HG03159 (cell line): Measurements from ENCODE around the gene SPDYC.

Source experiments
- ATAC-seq: cut with Tn5 transposase; IDR thresholded peaks from one replicate; pipeline ENCODE4 v1.9.1; 2021; ENCODE audit warnings: mild to moderate bottlenecking, moderate library complexity; ENCODE audit not compliant: unreplicated experiment

SPDYC gene

DNA sequence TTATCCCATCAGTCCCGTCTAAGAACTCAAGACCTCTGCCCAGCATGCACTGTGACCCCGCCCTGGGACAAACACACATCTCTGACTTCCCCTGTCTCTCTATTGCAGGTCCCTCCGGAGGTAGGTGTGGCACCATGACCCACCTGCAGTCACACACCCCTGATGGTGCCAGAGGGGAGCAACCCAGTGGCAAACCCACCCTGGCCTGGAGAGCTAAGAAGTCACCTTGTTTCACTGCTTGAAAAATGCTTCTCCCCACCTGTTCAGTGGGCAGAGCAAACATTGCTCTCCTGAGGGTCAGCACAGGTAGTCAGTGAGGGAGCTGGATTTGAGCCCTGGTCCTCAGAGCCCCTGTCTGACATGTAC lies 35.6 kb downstream of the SPDYC start:
- ATAC-seq: no peak

DNA sequence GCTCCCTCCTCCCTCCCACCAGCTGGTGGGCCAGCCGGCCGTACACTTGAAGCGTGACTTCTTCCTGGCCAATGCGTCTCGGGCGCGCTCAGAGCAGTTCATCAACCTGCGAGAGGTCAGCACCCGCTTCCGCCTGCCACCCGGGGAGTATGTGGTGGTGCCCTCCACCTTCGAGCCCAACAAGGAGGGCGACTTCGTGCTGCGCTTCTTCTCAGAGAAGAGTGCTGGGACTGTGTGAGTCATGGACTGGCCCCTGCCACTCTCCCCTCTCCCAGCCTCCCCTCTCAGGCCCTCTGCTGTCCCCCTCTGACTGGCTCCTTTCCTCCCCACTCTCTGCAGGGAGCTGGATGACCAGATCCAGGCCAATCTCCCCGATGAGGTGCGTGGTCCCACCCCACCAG lies 36.4 kb downstream of the SPDYC start:
- ATAC-seq: no peak

DNA sequence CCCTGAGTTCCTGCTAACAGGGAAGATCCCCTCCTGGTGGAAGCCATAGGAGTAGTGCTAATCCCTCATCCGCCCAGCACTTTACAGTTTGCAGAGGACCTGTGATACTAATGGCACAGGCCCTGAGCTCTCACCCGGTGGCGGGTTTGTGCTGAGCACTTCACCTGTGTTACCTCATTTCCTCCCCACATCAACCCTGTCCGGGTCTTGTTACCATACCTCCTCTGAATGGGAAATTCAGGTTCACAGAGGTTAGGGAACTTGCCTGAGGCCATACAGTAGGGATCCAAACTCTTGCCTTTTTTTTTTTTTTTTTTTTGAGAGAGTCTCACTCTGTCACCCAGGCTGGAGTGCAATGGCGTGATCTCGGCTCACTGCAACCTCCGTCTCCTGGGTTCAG lies 36.9 kb downstream of the SPDYC start:
- ATAC-seq: no peak

DNA sequence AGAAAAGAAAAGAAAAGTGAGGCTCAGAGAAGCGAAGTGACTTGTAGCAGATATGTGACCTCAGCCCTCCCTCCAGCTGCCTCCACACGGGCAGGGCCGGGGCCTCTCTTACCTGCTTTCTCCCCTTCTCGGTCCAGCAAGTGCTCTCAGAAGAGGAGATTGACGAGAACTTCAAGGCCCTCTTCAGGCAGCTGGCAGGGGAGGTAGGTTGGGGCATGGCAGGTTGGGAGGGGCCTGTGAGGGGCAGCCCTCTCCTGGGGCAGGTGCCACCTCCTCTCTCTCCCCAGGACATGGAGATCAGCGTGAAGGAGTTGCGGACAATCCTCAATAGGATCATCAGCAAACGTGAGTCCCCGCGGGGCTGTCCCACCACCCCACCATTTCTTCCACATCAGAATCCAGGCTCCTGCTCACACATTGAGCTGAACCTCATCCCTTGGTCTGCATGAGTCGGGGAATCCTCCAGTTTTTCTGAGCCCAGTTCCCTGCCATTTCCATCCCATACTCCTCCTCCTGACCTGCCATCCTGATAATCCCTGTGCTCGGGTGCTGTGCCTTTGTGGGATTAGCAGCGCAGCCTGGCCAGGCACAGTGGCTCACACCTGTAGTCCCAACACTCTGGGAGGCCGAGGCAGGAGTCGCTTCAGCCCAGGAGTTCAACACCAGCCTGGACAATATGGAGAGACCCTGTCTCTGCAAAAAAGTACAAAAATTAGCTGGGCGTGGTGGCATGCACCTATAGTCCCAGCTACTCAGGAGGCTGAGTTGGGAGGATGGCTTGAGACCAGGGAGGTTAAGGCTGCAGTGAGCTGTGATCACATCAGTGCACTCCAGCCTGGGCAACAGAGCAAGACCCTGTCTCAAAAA lies 38.1 kb downstream of the SPDYC start:
- no peak for ATAC-seq

DNA sequence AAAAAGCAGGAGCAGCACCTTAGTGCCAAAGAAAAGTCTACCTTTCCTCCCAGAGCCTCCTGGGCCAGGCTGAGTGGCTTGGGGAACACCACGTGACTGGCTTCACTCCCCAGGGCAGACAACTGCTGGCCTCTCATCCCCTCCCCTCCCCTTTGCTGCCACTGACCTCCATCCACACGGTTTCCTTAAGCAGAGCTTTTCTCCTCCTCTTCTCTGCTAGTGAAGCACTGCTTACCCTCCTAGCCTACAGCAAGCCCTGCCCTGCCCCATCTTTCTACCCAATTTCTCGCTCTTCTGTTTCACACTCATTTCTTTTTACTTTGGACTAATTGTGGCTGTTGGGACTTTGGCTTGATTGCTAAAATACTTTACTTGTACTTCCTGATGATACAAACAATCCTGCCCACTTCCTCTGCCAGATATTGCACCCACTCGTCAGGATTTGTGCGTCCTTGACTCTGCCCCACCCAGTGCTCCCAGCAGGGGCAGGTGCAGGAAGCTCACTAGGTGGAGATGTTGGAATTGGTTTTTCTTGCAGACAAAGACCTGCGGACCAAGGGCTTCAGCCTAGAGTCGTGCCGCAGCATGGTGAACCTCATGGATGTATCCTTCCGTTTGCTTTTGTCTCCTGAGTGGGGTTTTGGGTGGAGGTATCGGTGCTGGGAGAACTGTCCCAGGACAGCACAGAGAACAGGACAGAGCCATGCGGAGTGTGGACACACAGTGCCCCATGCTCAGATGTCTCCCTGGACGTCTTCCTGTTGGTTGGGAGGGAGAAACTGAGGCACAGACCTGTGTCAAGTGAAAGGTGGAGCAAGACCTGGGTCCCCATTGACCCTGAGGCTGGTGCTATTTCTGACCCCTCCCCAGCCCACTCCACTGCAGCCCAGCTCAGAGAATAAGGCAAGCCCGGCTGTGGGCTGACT lies 39.0 kb downstream of the SPDYC start:
- no peak for ATAC-seq

DNA sequence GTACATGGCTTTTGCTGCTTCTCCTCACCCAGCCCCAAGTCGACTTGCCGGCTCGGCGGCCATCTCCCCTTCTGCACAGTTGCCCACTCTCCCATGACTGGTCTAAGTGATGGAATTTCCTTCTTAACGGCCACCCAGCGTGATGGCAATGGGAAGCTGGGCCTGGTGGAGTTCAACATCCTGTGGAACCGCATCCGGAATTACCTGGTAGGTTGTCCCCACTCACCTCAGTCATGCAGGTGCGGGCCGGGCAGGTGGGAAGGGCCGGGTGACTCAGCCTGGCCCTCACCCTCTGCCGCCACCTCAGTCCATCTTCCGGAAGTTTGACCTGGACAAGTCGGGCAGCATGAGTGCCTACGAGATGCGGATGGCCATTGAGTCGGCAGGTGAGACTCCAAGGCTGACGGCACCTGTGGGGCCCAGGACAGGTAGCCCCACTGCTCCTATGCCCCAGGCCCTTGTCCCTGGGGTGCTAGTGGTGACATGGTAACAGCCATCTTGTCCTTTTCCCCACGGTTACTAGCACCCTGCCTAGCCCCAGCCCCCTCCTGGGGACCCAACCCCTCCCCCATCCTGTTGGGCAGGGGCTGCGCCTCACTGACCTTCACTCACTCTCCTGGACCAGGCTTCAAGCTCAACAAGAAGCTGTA lies 39.8 kb downstream of the SPDYC start:
- ATAC-seq: no peak

DNA sequence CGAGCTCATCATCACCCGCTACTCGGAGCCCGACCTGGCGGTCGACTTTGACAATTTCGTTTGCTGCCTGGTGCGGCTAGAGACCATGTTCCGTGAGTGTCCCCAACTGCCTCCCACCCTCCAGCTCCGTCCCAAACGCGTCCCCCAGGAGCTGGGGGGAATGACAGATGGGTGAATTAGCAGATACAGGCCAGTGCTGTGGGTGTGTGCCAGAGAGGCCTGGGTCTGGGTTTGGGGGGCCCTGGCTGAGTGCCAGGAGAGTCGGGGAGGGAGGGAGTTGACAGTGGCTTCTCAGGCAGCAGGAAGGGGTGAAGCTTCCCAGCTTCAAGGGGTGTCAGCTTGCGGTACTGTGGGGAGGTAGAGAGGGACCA lies 40.3 kb downstream of the SPDYC start:
- ATAC-seq: no peak

DNA sequence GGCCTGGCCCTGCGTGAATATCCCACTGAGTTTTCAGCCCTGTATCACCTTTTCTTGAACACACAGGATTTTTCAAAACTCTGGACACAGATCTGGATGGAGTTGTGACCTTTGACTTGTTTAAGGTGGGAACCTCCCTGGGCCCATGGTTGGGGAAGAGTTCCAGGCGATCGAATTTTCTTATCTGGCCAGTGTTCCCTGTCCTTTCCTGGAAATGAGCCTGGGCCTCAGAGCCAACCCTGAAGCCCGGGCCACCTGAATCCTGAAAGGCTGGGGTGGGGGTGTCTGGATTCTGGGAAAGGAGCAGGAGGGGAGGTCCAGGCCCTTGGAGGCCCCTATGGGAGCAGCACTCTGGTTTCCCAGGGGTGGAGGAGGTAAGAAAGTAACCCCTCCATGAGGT lies 40.7 kb downstream of the SPDYC start:
- ATAC-seq: no peak

DNA sequence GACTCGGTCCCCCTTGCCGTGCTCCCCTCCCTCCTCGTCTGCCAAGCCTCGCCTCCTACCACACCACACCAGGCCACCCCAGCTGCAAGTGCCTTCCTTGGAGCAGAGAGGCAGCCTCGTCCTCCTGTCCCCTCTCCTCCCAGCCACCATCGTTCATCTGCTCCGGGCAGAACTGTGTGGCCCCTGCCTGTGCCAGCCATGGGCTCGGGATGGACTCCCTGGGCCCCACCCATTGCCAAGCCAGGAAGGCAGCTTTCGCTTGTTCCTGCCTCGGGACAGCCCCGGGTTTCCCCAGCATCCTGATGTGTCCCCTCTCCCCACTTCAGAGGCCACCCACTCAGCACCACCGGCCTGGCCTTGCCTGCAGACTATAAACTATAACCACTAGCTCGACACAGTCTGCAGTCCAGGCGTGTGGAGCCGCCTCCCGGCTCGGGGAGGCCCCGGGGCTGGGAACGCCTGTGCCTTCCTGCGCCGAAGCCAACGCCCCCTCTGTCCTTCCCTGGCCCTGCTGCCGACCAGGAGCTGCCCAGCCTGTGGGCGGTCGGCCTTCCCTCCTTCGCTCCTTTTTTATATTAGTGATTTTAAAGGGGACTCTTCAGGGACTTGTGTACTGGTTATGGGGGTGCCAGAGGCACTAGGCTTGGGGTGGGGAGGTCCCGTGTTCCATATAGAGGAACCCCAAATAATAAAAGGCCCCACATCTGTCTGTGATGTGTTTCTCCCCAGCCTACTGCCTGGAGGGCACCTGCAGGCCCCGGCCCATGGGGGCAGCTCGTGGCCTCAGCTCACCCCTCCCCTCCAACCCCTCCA lies 41.5 kb downstream of the SPDYC start:
- no peak for ATAC-seq

DNA sequence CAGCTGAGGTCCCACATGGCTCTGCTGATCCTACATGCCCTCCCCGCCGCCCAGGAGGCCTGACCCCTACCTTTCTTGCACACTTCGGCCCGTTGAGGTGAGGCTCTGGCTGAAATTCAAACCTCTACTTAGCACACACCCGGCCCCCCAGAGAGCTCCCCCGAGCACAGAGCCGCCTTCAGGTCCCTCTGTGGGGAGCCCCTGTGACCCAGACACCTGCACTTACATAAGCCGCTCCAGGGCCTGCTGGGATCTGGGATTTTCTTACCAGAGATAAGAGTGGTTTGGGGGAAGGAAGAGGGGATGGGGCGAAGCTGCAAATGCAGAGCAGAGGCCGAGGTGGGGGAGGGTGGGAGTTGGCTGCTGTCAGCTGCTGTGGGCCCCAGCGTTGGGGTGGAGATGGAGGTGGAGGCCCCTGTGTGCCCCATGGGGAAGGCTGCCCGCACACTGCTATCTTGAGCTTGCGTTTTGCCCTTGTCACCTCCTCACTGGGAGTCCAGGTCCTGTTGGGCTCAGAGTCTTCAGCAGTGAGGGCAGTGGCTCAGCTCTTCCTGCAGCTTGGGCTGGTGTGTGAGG lies 42.3 kb downstream of the SPDYC start:
- ATAC-seq: no peak

DNA sequence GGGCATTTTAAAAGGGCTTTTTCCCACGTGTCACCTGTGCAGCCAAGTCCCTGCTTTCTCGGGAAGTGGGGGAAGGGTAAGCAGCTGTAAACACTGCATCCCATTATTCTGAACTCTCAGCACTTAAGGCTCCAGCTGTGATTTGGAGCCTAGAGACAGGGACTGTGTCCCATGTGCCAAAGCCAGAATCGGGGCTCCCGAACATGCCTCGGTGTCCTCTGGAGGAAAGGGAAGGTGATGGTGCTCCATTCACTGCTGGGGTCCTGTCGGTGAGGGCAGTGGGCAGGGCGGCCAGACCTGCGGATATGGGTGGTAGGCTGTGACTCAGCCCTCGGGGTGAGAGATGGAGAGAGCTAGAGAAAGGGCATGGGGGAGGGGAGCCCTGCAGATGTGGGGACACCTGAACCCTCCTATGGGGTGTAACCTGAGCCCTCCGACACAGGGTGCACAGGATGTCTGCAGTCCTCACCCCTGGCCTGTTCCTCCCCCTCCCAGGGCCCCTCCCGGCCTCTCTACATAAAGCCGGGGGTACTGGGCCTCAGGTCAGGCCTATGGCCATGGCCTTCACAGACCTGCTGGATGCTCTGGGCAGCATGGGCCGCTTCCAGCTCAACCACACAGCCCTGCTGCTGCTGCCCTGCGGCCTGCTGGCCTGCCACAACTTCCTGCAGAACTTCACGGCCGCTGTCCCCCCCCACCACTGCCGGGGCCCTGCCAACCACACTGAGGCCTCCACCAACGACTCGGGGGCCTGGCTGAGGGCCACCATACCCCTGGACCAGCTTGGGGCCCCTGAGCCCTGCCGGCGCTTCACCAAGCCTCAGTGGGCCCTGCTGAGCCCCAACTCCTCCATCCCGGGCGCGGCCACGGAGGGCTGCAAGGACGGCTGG lies 43.5 kb downstream of the SPDYC start:
- ATAC-seq: no peak

DNA sequence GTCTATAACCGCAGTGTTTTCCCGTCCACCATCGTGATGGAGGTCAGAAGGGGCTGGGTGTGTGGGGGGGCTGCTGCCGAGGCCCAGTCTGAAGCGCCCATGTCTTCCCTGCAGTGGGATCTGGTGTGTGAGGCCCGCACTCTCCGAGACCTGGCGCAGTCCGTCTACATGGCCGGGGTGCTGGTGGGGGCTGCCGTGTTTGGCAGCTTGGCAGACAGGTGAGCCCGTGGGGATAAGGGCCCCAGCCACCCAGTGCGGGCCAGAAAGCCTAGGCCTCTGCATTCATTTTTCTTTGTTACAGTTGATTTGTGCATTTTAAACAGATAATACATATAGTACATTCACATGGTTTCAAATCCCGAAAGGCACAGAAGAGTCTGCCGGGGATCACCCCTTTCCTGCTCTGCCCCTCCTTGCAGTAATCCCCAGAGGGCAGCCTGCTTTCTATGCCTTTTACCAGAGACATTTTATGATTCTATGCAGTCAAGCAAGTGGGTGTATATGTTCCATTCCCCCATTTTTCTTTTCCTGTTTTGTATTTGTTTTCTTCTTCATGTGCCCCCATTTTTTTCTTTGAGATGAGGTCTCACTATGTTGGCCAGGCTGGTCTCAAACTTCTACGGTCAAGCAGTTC lies 44.3 kb downstream of the SPDYC start:
- no peak for ATAC-seq

DNA sequence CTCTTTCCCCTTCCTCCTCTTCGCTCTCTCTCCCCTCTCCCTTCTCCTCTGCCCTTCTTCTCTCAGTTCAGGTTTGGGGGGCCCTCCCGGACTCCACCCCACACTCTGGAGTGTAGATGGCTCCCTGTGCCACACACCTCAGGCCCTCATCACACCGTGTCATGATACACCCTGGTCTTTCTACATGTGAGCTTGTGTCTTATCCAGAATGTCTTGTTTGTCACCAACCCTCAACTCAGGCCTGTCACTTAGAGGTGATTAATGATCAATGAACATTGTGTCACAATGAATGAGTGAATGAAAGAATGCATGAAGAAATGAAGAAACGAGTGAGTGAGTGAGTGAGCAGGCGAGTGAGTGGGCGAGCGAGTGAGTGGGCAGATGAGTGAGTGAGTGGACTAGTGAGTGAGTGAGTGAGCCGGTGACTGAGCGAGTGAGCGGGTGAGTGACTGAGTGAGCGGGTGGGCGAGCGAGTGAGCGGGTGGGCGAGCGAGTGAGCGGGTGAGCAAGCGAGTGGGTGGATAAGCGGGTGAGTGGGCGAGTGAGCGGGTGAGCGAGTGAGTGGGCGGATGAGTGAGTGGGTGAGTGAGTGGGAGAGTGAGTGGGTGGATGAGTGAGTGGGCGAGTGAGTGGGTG lies 45.5 kb downstream of the SPDYC start:
- ATAC-seq: no peak

DNA sequence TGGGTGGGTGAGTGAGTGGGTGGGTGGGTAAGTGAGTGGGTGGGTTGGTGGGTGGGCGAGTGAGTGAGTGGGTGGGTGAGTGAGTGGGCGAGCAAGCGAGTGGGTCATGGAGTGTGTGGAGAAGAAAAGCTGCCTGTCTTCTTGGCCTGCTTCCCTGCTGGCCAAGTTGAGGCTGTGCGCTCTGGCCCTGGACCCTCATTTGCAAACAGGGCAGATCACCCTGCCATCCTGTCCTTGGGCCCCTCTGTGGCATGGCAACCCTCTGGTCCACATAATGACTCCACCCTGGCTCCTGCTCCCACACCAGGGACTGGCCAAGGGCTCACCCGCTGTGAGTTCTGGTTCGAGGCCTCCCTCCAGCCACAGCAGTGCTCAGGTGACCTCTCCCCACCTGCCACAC lies 46.8 kb downstream of the SPDYC start:
- ATAC-seq: no peak

DNA sequence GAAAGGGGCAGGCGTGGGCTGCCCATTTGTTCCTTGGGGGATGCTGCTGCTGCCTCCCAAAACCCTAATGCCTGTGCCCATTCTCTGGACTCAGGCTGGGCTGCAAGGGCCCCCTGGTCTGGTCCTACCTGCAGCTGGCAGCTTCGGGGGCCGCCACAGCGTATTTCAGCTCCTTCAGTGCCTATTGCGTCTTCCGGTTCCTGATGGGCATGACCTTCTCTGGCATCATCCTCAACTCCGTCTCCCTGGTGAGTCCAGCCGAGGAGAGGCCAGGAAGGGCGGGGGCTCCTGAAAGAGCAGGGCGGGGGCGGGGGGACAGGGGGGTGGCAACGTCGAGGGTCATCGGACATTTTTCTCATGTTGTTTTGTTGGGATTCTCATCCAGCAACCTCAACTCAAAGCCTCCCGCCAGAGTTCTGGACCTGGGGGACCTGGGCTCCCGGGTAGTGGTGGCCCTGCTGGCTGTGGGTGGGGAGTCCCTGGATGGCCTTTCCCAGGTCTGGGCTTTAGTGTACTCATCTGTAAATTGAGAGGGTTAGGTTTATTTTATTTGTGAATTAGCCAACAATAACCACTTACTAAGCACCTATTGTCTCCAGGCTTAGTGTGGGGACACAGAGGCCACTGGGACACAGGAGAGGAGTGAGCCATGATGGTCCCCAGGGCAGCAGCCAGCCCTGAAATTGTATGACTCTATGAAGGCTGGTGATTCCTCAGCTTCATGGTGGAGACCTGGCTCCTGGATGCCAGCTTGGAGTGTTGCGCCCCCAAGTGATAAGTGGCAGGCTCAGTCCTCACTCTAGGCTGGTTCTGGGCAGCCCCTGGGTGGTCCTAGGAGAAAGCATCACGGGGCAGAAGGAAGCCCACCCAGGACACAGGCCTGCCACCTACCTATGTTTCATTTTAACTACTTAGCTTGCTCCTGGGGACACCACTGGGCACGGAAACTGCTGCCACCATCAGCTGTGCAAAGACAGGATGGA lies 47.7 kb downstream of the SPDYC start:
- ATAC-seq: no peak

DNA sequence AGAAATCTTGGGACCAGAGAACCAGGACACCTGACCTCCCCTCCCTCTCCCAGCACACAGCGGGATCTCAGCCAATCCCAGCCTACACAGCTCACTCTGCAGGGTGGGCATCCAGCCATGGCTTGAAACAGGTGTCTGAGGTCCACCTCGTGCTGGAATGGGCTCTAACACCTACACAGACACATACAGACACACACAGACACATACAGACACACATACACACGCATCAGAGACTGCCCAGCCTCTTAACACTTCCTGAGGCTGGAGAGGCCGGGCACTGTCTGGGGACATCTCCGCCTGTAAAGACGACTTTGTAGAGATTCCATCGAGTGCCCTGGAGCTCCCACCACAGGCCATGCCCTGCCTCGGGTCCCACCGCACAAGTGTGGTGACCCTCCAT lies 48.4 kb downstream of the SPDYC start:
- no peak for ATAC-seq

DNA sequence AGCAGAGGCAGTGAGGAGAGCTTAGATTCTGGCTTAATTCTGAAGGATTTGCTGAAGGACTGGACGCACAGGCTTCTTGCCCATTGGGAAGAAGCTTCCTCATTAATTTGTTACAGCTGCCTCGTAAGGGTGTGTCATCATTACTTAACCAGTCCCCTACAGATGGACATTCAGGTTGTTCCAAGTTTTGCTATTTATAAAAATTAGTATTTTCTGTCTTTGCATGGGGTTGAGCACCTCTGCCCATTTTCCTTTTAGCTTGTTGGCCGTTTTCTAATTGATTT lies 49.8 kb downstream of the SPDYC start:
- ATAC-seq: no peak

DNA sequence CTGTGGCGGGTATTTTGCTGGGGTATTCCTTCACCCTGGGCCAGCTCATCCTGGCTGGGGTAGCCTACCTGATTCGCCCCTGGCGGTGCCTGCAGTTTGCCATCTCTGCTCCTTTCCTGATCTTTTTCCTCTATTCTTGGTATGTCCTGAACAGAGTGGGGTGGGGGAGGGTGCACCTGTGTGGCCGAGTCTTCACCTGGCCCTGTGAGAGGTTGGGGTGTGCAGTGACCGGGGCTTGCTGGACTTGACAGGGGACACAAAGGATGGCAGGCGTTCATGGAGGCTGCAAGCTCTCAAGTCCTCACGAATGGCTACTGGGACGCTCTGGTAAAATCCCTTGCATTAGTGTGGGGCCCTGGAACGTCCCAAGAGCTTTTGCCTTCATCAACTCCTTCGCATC lies 51.0 kb downstream of the SPDYC start:
- no peak for ATAC-seq
